K562 (cell line): Measurements from ENCODE around the gene FXYD1. TPM values are rescaled to one million over a fixed set of nuclear protein-coding genes. Genes with fewer than 3 reads are reported as not detected.
A peak's percentile ranks its signal among the peaks of the same experiment; 100 is the strongest.

Experiments
- ARID4B ChIP-seq: sonication (generic); formaldehyde crosslinking; IDR thresholded peaks from 2 replicates; pipeline ENCODE4 v1.8.0; 2022; ENCODE audit warnings: mild to moderate bottlenecking, missing genetic modification reagents
- CREB3L1 ChIP-seq: fragments of 450-650 bp; IDR thresholded peaks from 2 replicates; pipeline ENCODE4 v1.6.1; 2014; ENCODE audit warnings: low read depth, mild to moderate bottlenecking, moderate library complexity, borderline replicate concordance
- FOXP1 ChIP-seq: sonication (generic); formaldehyde crosslinking; IDR thresholded peaks from 2 replicates; pipeline ENCODE4 v1.8.0; 2022; ENCODE audit warnings: mild to moderate bottlenecking, missing genetic modification reagents
- HDAC1 ChIP-seq, 2 experiments: fragments of 450-650 bp; IDR thresholded peaks; 2 replicates each; pipeline ENCODE4 v1.6.1; 2016 to 2017; ENCODE audit warnings: inconsistent platforms in 1 of 2, mild to moderate bottlenecking in 1 of 2, moderate library complexity in 1 of 2
- KAT2B ChIP-seq: IDR thresholded peaks from one replicate; pipeline ENCODE4 v1.6.1; 2012; ENCODE audit warnings: low read depth, mild to moderate bottlenecking, control low read depth, inconsistent platforms, low read length, moderate library complexity
- MAFK ChIP-seq: IDR thresholded peaks from 2 replicates; pipeline ENCODE4 v1.6.1; 2011; ENCODE audit warnings: low read length, improper control_type of control experiment
- MBD1 ChIP-seq: fragments of 250-450 bp; sonication (Bioruptor Pico); IDR thresholded peaks from 2 replicates; pipeline ENCODE4 v1.8.0; 2022; ENCODE audit warnings: inconsistent platforms
- SNRNP70 ChIP-seq: fragments of 200-400 bp; formaldehyde crosslinking; optimal IDR thresholded peaks from 2 replicates; pipeline ENCODE3; 2017; ENCODE audit warnings: low read depth, low read length
- STAT6 ChIP-seq: sonication (generic); formaldehyde crosslinking; IDR thresholded peaks from 2 replicates; pipeline ENCODE4 v1.8.1; 2023; ENCODE audit warnings: mild to moderate bottlenecking, missing genetic modification reagents
- TCF3 ChIP-seq: sonication (generic); formaldehyde crosslinking; IDR thresholded peaks from 2 replicates; pipeline ENCODE4 v1.4.0; 2020; ENCODE audit warnings: mild to moderate bottlenecking, missing genetic modification reagents
- XRCC4 ChIP-seq: IDR thresholded peaks from one replicate; pipeline ENCODE4 v1.6.1; 2011; ENCODE audit not compliant: insufficient read depth, insufficient read length; ENCODE audit errors: extremely low read depth
- ZNF518B ChIP-seq: fragments of 250-450 bp; sonication (Bioruptor Pico); IDR thresholded peaks from 2 replicates; pipeline ENCODE4 v1.5.0; 2021; ENCODE audit warnings: mild to moderate bottlenecking, moderate library complexity
- polyA plus RNA-seq, 8 experiments: library from polyadenylated mRNA; depleted of rRNA in 4 of 8; stranded (reverse) in 5 of 8; unstranded in 3 of 8; fragments of >200 nt; fragmentation: Nextera tagmentation in 2 of 8; fragmentation: Illumina TruSeq in 1 of 8; extraction: Ambion mirVana in 2 of 8; extraction: Trizol in 1 of 8; gene quantifications; 2 replicates each; pipeline versions ENCODE4 v1.2.1 to v1.2.3, GENCODE V29; 2011 to 2014; ENCODE audit warnings: inconsistent platforms in 1 of 8, missing spikeins in 1 of 8
- total RNA-seq, 7 experiments: library from RNA; depleted of rRNA in 6 of 7; stranded (reverse); fragments of >200 nt in 6 of 7; fragmentation: Illumina TruSeq in 2 of 7; extraction: Trizol in 2 of 7; gene quantifications; 2 replicates each; pipeline versions ENCODE4 v1.2.1 to v1.2.3, GENCODE V29; 2011 to 2021; ENCODE audit warnings: low replicate concordance in 1 of 7

The FXYD1 gene
- total and polyA plus RNA-seq, 9 of the 15 experiments (the other 6 are each of a cell fraction or from before 2014, with no cell fraction given) = 0.40 to 3.2 (median 1.8) TPM; not detected in 3

- TF ChIP-seq ARID4B (CRISPR knock-in tag) (0 out of 2 replicates have a peak, but pooled peaks have one; percentile 20), SNRNP70 (no peak), FOXP1 (CRISPR knock-in tag) (no peak), MBD1 (CRISPR knock-in tag) (no peak), XRCC4 (no peak), MAFK (no peak), STAT6 (CRISPR knock-in tag) (no peak), HDAC1 (IDR thresholded peaks at IDR 0.05) (peak in 1 of 2 experiments; percentile 86; a peak in 2 of 4 replicates), KAT2B (no peak), TCF3 (CRISPR knock-in tag) (peak; percentile 62), ZNF518B (CRISPR knock-in tag) (no peak), CREB3L1 (no peak)
Measured at GRCh38 chr19:35105411-35106290, 33.0 kb upstream of the FXYD1 start (continued).
